Mesodermal cell (in vitro differentiated cells): Measurements from ENCODE around the gene PDX1. TPM values are rescaled to one million over a fixed set of nuclear protein-coding genes. Genes with fewer than 3 reads are reported as not detected.

Experiments
- H3K27ac ChIP-seq: 2 replicates; pipeline ENCODE4 v1.7.0; 2013; ENCODE audit warnings: mild to moderate bottlenecking, low read depth, low read length, moderate library complexity; ENCODE audit not compliant: severe bottlenecking
- H3K36me3 ChIP-seq: 2 replicates; pipeline ENCODE4 v1.7.1; 2013; ENCODE audit warnings: mild to moderate bottlenecking, low read length, moderate library complexity; ENCODE audit not compliant: control insufficient read depth, insufficient read depth
- H3K4me1 ChIP-seq: one replicate; pipeline ENCODE4 v1.7.1; 2013; ENCODE audit warnings: mild to moderate bottlenecking, low read length; ENCODE audit not compliant: insufficient read depth, control insufficient read depth, poor library complexity, severe bottlenecking
- H3K4me3 ChIP-seq: 2 replicates; pipeline ENCODE4 v1.7.0; 2013; ENCODE audit warnings: low read length, control low read depth, mild to moderate bottlenecking; ENCODE audit not compliant: insufficient read depth, poor library complexity, severe bottlenecking; ENCODE audit errors: extremely low read depth
- H3K9me3 ChIP-seq: 2 replicates; pipeline ENCODE4 v1.7.1; 2013; ENCODE audit warnings: mild to moderate bottlenecking, low read length, moderate library complexity; ENCODE audit not compliant: control insufficient read depth
- WGBS, 2 experiments: methylation state at CpG; one replicate each; pipeline ENCODE4 v1.1.5; 2013; ENCODE audit warnings: missing lambda C conversion rate in 2 of 2; ENCODE audit not compliant: insufficient coverage in 2 of 2; 5-methylcytosine and 5-hydroxymethylcytosine counted together
- polyA plus RNA-seq, 2 experiments: library from polyadenylated mRNA; stranded (reverse); fragments of 50-300 nt; gene quantifications; one replicate each; pipeline ENCODE4 v1.2.3, GENCODE V29; 2013

PDX1 gene
- polyA plus RNA-seq (2013, experiment 1 of 2), result not detected
- not detected for polyA plus RNA-seq (2013, experiment 2 of 2)

GRCh38 chr13:27919934-27920676 is at the start of gene PDX1:
PDX1 (plus strand) TSS chr13:27920000; CDS start chr13:27920139, 139 bp downstream.
- H3K9me3 ChIP-seq, result no peaks in the 10 kb centered on the region
- H3K4me3 ChIP-seq, result peak within 1 kb of the TSS; percentile 8
- peaks cover 17% of the 10 kb centered on the region for H3K4me1 ChIP-seq
- H3K27ac ChIP-seq, result no peak within 1 kb of the TSS
- no peaks in the 10 kb centered on the region for H3K36me3 ChIP-seq
- 1 to 3% methylated on average over 41 to 50 of the region's 76 CpGs for WGBS, 2 experiments

GRCh38 chr13:27878274-27878673 is 41.5 kb upstream of the PDX1 start:
- Histone ChIP-seq H3K36me3 (no peaks in the 10 kb centered on the region), H3K9me3 (no peaks in the 10 kb centered on the region), H3K4me1 (no peaks in the 10 kb centered on the region), H3K27ac (no peak overlapping the region), H3K4me3 (no peak overlapping the region)
- 60 to 83% methylated on average over 1 of the region's 5 CpGs for WGBS, 2 experiments

- H3K4me1 ChIP-seq, result no peaks in the 10 kb centered on the region
- H3K4me3 ChIP-seq, result no peak overlapping the region
- H3K36me3 ChIP-seq, result no peaks in the 10 kb centered on the region
- no peak overlapping the region for H3K27ac ChIP-seq
- 60 to 90% methylated on average over 1 to 2 of the region's 5 CpGs for WGBS, 2 experiments
- no peaks in the 10 kb centered on the region for H3K9me3 ChIP-seq
Observed at GRCh38 chr13:27889471-27889870, 30.3 kb upstream of the PDX1 start.

GRCh38 chr13:27896726-27897125 is 23.1 kb upstream of the PDX1 start:
- no peak overlapping the region for H3K4me3 ChIP-seq
- H3K4me1 ChIP-seq, result no peaks in the 10 kb centered on the region

GRCh38 chr13:27904719-27905118 is 15.1 kb upstream of the PDX1 start:
- no peak overlapping the region for H3K4me3 ChIP-seq
- no peaks in the 10 kb centered on the region for H3K36me3 ChIP-seq
- H3K27ac ChIP-seq, result no peak overlapping the region
- no peaks in the 10 kb centered on the region for H3K4me1 ChIP-seq
- 89 to 100% methylated on average over 2 of the region's 3 CpGs for WGBS, 2 experiments
- no peaks in the 10 kb centered on the region for H3K9me3 ChIP-seq

More at GRCh38 chr13:27896726-27897125, 23.1 kb upstream of the PDX1 start:
- no peak overlapping the region for H3K27ac ChIP-seq
- H3K9me3 ChIP-seq, result no peaks in the 10 kb centered on the region
- H3K36me3 ChIP-seq, result no peaks in the 10 kb centered on the region

GRCh38 chr13:27905650-27906049 is 14.2 kb upstream of the PDX1 start:
- 95 to 100% methylated on average over 1 to 2 of the region's 2 CpGs for WGBS, 2 experiments
- H3K36me3 ChIP-seq, result no peaks in the 10 kb centered on the region

GRCh38 chr13:27907121-27907787 is 12.5 kb upstream of the PDX1 start:
- Histone ChIP-seq H3K4me1 (no peaks in the 10 kb centered on the region), H3K9me3 (no peaks in the 10 kb centered on the region), H3K36me3 (no peaks in the 10 kb centered on the region), H3K27ac (no peak overlapping the region), H3K4me3 (no peak overlapping the region)
- WGBS, 2 experiments, result 95 to 96% methylated on average over 5 to 6 of the region's 6 CpGs

More at GRCh38 chr13:27905650-27906049, 14.2 kb upstream of the PDX1 start:
- Histone ChIP-seq H3K9me3 (no peaks in the 10 kb centered on the region), H3K4me3 (no peak overlapping the region), H3K27ac (no peak overlapping the region), H3K4me1 (no peaks in the 10 kb centered on the region)

GRCh38 chr13:27909378-27909777 is 10.4 kb upstream of the PDX1 start:
- no peaks in the 10 kb centered on the region for H3K36me3 ChIP-seq
- WGBS, 2 experiments, result no CpG with 5 or more reads among the region's 4 CpGs
- H3K9me3 ChIP-seq, result no peaks in the 10 kb centered on the region
- H3K4me3 ChIP-seq, result no peak overlapping the region
- no peak overlapping the region for H3K27ac ChIP-seq
- no peaks in the 10 kb centered on the region for H3K4me1 ChIP-seq

GRCh38 chr13:27911521-27911920 is 8.3 kb upstream of the PDX1 start:
- Histone ChIP-seq H3K9me3 (no peaks in the 10 kb centered on the region), H3K4me3 (no peak overlapping the region), H3K27ac (no peak overlapping the region), H3K4me1 (peaks cover 3% of the 10 kb centered on the region), H3K36me3 (no peaks in the 10 kb centered on the region)
- WGBS, 2 experiments, result 33 to 80% methylated on average over 1 of the region's 2 CpGs

GRCh38 chr13:27913160-27913559 is 6.6 kb upstream of the PDX1 start:
- Histone ChIP-seq H3K4me3 (no peak overlapping the region), H3K27ac (no peak overlapping the region), H3K9me3 (no peaks in the 10 kb centered on the region), H3K36me3 (no peaks in the 10 kb centered on the region), H3K4me1 (peaks cover 10% of the 10 kb centered on the region)
- WGBS, 2 experiments, result 20% methylated on average over 1 of the region's 1 CpG; no CpG with 5 or more reads in 1 of the 2 experiments
